ENCODE results near the gene APH1A.
"Not testable (repeated sequence)": the region's sequence is repeated elsewhere in the genome, so short reads cannot be mapped to it uniquely, and the experiment has no call there.

APH1A gene

DNA sequence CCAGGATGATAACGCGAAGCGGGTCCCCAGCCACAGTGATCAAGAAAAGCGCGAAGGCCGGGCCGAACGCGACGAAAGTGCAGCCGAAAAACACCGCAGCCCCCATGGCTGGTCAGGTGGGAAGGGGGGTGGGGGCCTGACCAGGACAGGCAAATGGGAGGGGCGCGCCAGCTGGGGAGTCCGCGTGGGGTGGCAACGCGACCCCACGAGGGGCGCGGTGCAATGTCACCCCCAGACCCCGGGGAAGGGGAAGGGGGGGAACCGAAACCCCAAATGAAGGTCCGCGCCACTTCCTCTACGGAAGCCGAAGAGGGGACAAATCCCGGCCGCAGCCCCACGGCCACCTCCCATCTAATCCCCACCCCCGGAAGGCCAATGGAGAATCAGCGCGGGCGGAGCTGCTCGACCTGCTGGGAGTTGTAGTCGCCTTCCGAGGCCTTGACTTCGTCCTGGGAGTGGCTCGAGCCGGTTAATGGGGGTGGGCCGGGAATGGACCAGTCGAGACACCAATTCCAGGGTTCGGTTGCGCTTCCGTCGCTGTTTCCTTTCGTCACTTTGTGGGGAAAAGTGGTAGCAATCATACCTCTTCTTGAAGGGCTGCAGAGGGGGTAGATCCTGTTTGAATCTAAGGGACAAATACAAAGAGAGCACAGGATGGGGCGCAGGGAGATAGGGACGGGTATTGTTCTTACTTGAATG is at the start of gene APH1A:
Gene APH1A (minus strand): TSS at position 312 of the 699 bp plus-strand sequence. CDS start 206 bp downstream, at position 106.
- H3K4me3 Mint-ChIP-seq = peak within 1 kb of the TSS; percentile 92 to 94
- no peaks in the 10 kb centered on the region for H3K9me3 Mint-ChIP-seq
- ATAC-seq (replicated peaks) (peak; percentile 95 to 96), DNase-seq (peak; percentile 94)
- H3K27ac Mint-ChIP-seq = peak within 1 kb of the TSS; percentile 99
- H3K27me3 Mint-ChIP-seq = peaks cover 0 to 16% of the 10 kb centered on the region in 2 donors
- H3K36me3 Mint-ChIP-seq = peaks cover 22 to 46% of the 10 kb centered on the region in 2 donors
- peaks cover 25 to 46% of the 10 kb centered on the region in 2 donors for H3K4me1 Mint-ChIP-seq

DNA sequence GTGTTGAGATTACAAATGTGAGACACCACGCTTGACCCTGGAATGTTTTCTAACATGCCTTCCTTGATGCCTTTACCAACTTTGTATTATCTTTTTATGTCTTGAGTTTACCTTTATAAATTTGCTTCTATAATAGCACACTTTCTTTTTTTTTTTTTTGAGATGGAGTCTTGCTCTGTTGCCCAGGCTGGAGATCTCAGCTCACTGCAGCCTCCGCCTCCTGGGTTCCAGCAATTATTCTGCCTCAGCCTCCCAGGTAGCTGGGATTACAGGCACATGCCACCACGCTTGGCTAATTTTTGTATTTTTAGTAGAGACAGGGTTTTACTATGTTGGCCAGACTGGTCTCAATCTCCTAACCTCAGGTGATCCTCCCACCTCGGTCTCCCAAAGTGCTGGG is 45.9 kb upstream of the APH1A start:
- not testable (repeated sequence) for H3K4me3 Mint-ChIP-seq; H3K27ac Mint-ChIP-seq; H3K36me3 Mint-ChIP-seq; H3K4me1 Mint-ChIP-seq; H3K27me3 Mint-ChIP-seq; H3K9me3 Mint-ChIP-seq; ATAC-seq (replicated peaks); DNase-seq

DNA sequence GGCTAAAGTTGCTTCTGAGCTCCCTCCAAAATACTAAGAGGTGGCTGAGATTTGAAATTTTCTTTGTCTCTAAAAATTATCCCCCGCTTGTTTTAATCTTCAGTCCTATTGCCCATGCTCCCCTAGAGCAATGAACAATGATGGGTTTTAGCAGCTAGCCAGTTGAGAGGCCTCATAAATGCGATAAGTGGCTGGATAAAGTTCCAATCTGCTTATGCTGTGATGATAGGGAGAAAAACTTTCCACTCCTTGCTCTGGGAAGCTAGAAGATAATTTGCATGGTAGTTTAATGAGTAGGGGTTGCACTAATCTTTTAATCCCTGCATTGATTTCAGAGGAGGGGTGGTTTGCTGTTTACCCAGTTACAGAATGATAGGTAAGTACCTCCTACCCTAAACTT is 42.9 kb upstream of the APH1A start:
- peaks cover 18 to 24% of the 10 kb centered on the region in 2 donors for H3K36me3 Mint-ChIP-seq
- no peaks in the 10 kb centered on the region for H3K4me1 Mint-ChIP-seq
- ATAC-seq (replicated peaks) = no peak
- H3K9me3 Mint-ChIP-seq = no peaks in the 10 kb centered on the region
- no peak for DNase-seq
- H3K27me3 Mint-ChIP-seq = no peaks in the 10 kb centered on the region
- H3K4me3 Mint-ChIP-seq = no peak overlapping the region
- H3K27ac Mint-ChIP-seq = peak overlapping the region; percentile 67

DNA sequence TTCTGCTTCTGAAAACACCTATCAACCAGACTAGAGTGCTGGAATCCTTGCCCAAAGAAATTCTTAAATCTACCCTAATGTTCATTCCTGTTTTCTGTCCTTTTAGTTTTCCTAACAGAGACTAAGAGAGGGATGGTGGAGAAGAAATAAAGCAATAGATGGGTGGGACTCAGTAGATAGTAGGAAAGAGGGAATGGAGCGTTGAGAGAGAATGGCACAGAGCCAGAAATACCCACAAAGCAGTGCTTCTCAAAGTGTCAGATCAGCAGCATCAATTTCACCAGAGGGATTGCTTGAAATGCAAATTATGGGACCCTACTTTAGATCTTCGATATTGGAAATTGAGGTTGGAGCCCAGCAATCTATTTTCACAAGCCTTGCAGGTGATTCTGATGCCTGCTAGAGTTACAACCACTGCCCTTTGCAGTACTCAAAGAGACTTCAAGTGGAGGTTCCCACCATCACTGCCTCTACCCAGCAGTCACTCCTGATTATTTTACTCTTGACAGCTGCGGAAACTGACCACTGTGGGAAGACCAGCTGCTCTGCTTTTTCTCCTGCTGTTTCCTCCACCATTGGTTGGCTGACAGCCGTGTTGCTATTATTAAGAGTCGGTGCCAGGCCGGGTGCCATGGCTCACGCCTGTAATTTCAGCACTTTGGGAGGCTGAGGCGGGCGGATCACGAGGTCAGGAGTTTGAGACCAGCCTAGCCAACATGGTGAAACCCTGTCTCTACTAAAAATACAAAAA is 41.1 kb upstream of the APH1A start:
- DNase-seq = no peak
- no peaks in the 10 kb centered on the region for H3K4me1 Mint-ChIP-seq
- H3K9me3 Mint-ChIP-seq = no peaks in the 10 kb centered on the region
- H3K4me3 Mint-ChIP-seq = no peak overlapping the region
- H3K36me3 Mint-ChIP-seq = peaks cover 25 to 34% of the 10 kb centered on the region in 2 donors
- no peaks in the 10 kb centered on the region for H3K27me3 Mint-ChIP-seq
- peak overlapping the region; percentile 5 for H3K27ac Mint-ChIP-seq
- ATAC-seq (replicated peaks) = no peak

DNA sequence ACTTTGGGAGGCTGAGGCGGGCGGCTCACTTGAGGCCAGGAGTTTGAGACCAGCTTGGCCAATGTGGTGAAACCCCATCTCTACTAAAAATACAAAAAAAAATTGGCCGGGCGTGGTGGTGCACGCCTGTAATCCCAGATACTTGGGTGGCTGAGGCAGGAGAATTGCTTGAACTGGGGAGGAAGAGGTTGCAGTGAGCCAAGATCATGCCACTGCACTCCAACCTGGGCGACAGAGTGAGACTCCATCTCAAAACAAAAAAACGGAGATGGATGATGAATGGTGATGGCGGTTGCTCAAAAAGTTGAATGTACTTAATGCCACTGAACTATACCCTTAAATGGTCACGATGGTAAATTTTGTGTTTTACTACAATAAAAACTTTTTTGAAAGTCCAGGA is 39.8 kb upstream of the APH1A start:
- not testable (repeated sequence) for H3K4me1 Mint-ChIP-seq; H3K4me3 Mint-ChIP-seq; H3K27ac Mint-ChIP-seq; ATAC-seq (replicated peaks); DNase-seq; H3K9me3 Mint-ChIP-seq; H3K27me3 Mint-ChIP-seq
- H3K36me3 Mint-ChIP-seq = peaks cover 28 to 37% of the 10 kb centered on the region in 2 donors

DNA sequence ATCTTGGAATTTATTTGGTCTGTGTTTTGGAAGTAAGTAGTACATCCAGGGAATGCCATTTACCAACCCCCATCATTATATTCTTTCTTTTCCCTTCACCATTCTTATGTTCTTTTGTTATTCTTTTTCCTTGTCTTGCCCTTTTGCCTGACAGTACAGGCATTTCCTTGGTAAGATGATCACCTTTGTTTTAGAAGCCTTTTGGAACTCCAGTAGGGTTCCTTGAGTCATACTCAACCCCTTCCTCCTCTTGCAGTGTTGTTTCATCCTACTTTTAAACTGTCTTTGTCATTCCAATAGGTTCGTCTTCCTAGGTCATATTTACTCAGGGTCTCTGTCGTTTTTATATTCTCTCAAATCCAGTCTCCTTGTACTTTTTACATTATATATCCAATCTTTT is 34.1 kb upstream of the APH1A start:
- H3K36me3 Mint-ChIP-seq = peaks cover 42 to 48% of the 10 kb centered on the region in 2 donors
- no peak overlapping the region for H3K4me3 Mint-ChIP-seq
- H3K9me3 Mint-ChIP-seq = no peaks in the 10 kb centered on the region
- no peaks in the 10 kb centered on the region for H3K27me3 Mint-ChIP-seq
- DNase-seq (no peak), ATAC-seq (replicated peaks) (no peak)
- H3K4me1 Mint-ChIP-seq = peaks cover 9 to 18% of the 10 kb centered on the region in 2 donors
- H3K27ac Mint-ChIP-seq = no peak overlapping the region

DNA sequence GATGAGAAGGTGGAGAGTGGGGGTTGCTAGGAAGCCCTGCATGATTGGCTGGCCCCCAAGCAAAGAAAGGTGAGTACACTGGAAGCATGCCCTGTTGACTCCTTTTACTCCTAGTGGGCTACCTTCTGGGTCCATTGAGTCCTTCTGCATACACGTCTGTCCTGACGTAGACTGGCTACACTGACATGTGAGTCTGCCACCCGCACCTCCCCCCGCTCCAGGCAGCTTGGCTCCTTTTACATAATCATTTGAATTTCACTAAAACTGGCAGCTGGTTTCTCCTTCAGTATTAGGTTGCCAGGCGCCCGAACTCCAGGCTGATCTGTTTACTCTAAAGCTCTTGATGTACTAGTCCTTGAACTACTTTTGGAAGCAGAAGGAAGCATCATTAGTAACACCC is 33.5 kb upstream of the APH1A start:
- Mint-ChIP-seq H3K36me3 (peaks cover 42 to 45% of the 10 kb centered on the region in 2 donors), H3K27me3 (no peaks in the 10 kb centered on the region), H3K4me3 (no peak overlapping the region), H3K27ac (peak overlapping the region; percentile 86), H3K9me3 (no peaks in the 10 kb centered on the region), H3K4me1 (peaks cover 9 to 20% of the 10 kb centered on the region in 2 donors)
- ATAC-seq (replicated peaks) (no peak), DNase-seq (no peak)

DNA sequence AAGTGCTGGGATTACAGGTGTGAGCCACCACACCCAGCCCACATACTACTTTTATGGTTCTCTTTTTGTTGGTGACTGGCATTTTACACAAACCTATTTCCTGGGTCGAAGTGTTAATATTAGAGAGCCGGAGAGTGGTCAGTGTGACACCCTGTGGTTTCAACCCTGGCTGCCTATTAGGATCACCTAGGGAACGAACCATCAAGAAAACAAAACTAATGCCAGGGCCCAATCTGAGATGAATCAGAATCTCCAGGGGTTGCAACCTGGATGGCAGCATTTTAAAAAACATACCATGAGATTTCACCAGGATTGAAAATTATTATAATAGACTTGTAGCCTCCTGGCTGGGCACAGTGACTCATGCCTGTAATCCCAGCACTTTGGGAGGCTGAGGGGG is 30.9 kb upstream of the APH1A start:
- no peak overlapping the region for H3K27ac Mint-ChIP-seq
- no peak overlapping the region for H3K4me3 Mint-ChIP-seq
- no peak for DNase-seq
- no peak for ATAC-seq (replicated peaks)
- H3K9me3 Mint-ChIP-seq = no peaks in the 10 kb centered on the region
- peaks cover 19 to 37% of the 10 kb centered on the region in 2 donors for H3K4me1 Mint-ChIP-seq
- H3K27me3 Mint-ChIP-seq = no peaks in the 10 kb centered on the region
- H3K36me3 Mint-ChIP-seq = peaks cover 42 to 51% of the 10 kb centered on the region in 2 donors

DNA sequence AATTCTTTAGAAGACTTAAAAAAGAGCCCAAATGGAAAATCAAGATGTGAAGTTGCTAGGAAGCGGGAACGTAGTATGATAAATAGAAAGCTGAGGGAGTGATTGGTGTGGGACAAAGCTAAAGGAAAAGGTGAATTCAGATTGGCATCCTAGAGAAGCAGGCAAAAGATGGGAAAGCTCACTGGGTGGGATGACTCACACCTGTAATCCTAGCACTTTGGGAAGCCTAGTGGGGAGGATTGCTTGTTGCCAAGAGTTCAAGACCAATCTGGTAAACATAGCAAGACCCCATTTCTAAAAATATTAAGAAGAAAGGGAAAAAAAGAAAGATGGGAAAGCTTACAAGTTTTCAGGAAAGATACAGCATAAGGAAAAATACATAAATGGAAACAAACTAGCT is 26.7 kb upstream of the APH1A start:
- DNase-seq = no peak
- Mint-ChIP-seq H3K27me3 (no peaks in the 10 kb centered on the region), H3K9me3 (no peaks in the 10 kb centered on the region), H3K4me3 (peak overlapping the region; percentile 41 to 44), H3K36me3 (peaks cover 22 to 29% of the 10 kb centered on the region in 2 donors), H3K4me1 (peaks cover 20 to 38% of the 10 kb centered on the region in 2 donors), H3K27ac (no peak overlapping the region)
- ATAC-seq (replicated peaks) = no peak

DNA sequence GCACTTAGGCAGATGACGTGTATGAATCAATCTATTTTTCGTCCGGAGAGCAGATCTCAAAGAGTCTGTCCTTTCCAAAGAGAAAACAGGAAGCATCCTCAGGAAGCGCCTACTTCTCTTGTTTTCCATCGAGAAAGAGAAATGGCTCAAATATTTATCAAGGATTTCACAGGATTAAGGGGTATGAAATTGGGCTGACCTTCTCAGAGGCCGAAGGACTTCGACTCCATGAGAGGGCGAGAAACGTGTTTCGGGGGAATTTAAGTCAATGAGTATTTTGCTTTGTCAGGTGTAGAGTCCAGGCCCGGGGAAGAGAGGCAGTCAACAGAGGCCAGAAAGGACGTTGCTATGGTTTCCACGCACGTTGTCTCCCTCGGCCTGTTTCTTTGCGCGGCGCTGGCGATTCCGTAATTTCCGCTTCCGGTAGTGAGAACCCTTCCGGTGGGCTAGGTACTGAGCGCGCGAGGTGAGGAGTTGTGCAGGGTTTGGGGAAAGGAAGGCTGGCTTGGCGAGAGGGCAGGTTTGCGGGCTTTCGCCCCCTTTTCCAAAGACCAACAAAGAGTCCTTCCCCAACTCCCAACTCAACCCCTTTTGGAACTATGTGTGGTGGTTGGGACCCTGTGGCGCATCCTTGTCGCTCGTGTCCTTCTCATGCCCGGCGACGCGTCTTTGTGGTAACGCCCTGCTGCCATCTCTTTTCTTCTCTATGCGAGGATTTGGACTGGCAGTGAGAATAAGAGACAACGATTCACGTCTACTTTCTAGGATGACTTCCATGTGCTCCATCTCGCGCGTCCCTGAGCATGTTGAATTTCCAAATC is 24.8 kb upstream of the APH1A start, which contains the start of gene MRPS21:
Gene MRPS21 (plus strand): TSS at position 429 of the 821 bp plus-strand sequence. CDS start 506 bp downstream, outside the sequence.
- Mint-ChIP-seq H3K9me3 (no peaks in the 10 kb centered on the region), H3K4me1 (peaks cover 17 to 33% of the 10 kb centered on the region in 2 donors), H3K4me3 (peak within 1 kb of the TSS; percentile 90 to 99), H3K27ac (peak within 1 kb of the TSS; percentile 99), H3K36me3 (peaks cover 16 to 20% of the 10 kb centered on the region in 2 donors), H3K27me3 (peaks cover 2 to 5% of the 10 kb centered on the region in 2 donors)
- DNase-seq (peak; percentile 88), ATAC-seq (replicated peaks) (peak; percentile 100)

DNA sequence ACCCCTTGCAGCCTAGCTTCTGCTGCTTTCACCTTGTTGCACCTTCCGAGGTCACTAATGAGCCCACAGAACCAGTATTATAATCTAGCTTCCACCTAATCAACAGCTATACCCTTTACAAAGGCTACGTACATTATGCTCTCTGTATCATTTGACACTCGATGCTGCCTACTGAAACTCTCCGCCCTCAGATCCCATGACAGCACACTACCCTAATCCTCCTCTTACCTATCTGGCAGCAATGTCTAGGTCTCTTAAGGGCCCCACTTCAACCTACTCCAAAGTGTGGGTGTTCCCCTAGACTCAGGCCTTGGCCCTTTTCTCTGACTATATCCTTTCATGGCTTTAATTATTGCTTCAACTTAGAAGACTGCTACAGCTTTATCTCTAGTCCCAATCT is 20.0 kb upstream of the APH1A start:
- peaks cover 6 to 10% of the 10 kb centered on the region in 2 donors for H3K4me1 Mint-ChIP-seq
- DNase-seq = no peak
- no peak overlapping the region for H3K27ac Mint-ChIP-seq
- no peak for ATAC-seq (replicated peaks)
- no peaks in the 10 kb centered on the region for H3K36me3 Mint-ChIP-seq
- H3K4me3 Mint-ChIP-seq = no peak overlapping the region
- peaks cover 10 to 12% of the 10 kb centered on the region in 2 donors for H3K27me3 Mint-ChIP-seq
- H3K9me3 Mint-ChIP-seq = no peaks in the 10 kb centered on the region

DNA sequence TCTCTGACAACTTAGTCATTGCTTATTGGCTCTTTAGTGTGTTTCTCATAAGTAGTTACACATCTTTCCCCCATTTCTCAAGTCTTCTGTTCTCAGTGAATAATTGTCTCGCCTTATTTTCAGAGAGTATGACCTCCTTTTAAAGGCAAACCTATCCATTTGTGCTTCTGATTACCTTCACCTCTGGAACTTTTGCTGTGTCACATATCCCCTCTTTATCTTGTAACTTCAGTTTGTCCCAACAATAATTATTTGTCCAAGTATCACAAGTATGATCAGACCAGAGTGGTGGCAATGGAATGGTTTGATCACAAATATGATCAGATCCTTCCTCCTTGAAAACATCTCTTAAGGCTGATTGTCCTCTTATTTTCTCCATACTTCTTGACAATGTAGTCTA is 19.6 kb upstream of the APH1A start:
- H3K27me3 Mint-ChIP-seq = peaks cover 12% of the 10 kb centered on the region in 2 donors
- no peak for ATAC-seq (replicated peaks)
- H3K36me3 Mint-ChIP-seq = no peaks in the 10 kb centered on the region
- no peak for DNase-seq
- no peak overlapping the region for H3K27ac Mint-ChIP-seq
- peaks cover 5 to 7% of the 10 kb centered on the region in 2 donors for H3K4me1 Mint-ChIP-seq
- no peak overlapping the region for H3K4me3 Mint-ChIP-seq
- H3K9me3 Mint-ChIP-seq = no peaks in the 10 kb centered on the region

DNA sequence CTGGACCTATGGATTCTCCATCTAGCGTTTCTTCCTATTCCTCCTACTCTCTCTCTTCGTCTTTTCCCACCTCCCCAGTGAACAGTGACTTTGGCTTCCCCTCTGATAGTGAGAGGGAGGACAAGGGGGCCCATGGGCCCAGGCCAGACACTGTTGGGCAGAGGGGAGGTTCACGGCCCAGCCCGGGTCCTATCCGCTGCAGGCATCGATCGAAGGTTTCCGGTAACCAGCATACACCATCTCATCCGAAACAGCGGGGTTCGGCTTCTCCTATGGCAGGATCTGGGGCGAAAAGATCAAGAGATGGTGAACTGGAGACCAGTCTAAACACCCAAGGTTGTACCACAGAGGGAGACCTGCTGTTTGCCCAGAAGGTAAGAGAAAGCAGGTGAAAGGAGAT is 14.4 kb upstream of the APH1A start:
- no peak for DNase-seq
- Mint-ChIP-seq H3K27ac (no peak overlapping the region), H3K36me3 (peaks cover 0 to 4% of the 10 kb centered on the region in 2 donors), H3K9me3 (no peaks in the 10 kb centered on the region), H3K4me1 (peaks cover 16 to 23% of the 10 kb centered on the region in 2 donors), H3K27me3 (peaks cover 18 to 21% of the 10 kb centered on the region in 2 donors), H3K4me3 (peak overlapping the region; percentile 40 to 42)
- no peak for ATAC-seq (replicated peaks)

DNA sequence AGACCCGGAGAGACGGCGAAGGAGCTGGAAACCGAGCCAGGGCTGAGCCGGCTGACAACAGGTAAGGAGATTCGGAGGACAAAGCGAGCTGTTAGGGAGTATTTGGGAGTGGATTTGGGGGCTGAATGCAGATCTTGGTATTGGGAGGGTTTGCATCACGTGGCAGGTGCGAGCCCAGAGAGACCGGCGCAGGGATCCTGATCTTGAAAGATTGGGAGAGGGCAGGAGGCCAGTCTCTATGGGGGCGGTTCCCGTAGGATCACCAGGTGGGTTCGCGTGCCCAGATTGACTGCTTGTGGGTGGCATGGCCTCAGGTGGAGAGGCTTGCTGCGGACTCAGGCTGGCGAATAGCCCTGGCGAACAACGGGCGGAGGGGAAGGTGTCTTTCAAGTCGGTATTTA is 13.7 kb upstream of the APH1A start:
- Mint-ChIP-seq H3K4me1 (peaks cover 16 to 25% of the 10 kb centered on the region in 2 donors), H3K9me3 (no peaks in the 10 kb centered on the region), H3K27me3 (peaks cover 17 to 22% of the 10 kb centered on the region in 2 donors), H3K27ac (no peak overlapping the region), H3K4me3 (peak overlapping the region; percentile 78 to 88), H3K36me3 (peaks cover 0 to 4% of the 10 kb centered on the region in 2 donors)
- DNase-seq (no peak), ATAC-seq (replicated peaks) (no peak)
